ENCODE results near the gene TMEM14B.
"Not testable (repeated sequence)": the region's sequence is repeated elsewhere in the genome, so short reads cannot be mapped to it uniquely, and the experiment has no call there.

Gene TMEM14B
- long read RNA-seq, donor 1, transcript TMEM14B-201 (5 exons, 787 nt) = minor isoform, 16 of 177 reads
- long read RNA-seq, donor 1, transcript TMEM14B-208 (6 exons, 1,224 nt) = minor isoform, 5 of 177 reads
- long read RNA-seq, donor 1, transcript TMEM14B-202 (6 exons, 975 nt) = major isoform, 115 of 177 reads
- long read RNA-seq, donor 1, partial matches to known transcripts = 28 of 177 reads
- long read RNA-seq, donor 1, other reads (novel, unspliced or antisense) = 0 of 177 reads
- long read RNA-seq, donor 2, transcript TMEM14B-202 (6 exons, 975 nt) = major isoform, 46 of 58 reads
- long read RNA-seq, donor 2, partial matches to known transcripts = 5 of 58 reads
- long read RNA-seq, donor 2, other reads (novel, unspliced or antisense) = 0 of 58 reads
- long read RNA-seq, donor 3, transcript TMEM14B-202 (6 exons, 975 nt) = major isoform, 42 of 53 reads
- long read RNA-seq, donor 3, partial matches to known transcripts = 5 of 53 reads
- long read RNA-seq, donor 3, other reads (novel, unspliced or antisense) = 0 of 53 reads
- long read RNA-seq, donor 4, transcript TMEM14B-202 (6 exons, 975 nt) = major isoform, 52 of 57 reads
- long read RNA-seq, donor 4, partial matches to known transcripts = 0 of 57 reads
- long read RNA-seq, donor 4, other reads (novel, unspliced or antisense) = 0 of 57 reads
- long read RNA-seq, donor 5, transcript TMEM14B-202 (6 exons, 975 nt) = major isoform, 79 of 90 reads
- long read RNA-seq, donor 5, partial matches to known transcripts = 6 of 90 reads
- long read RNA-seq, donor 5, other reads (novel, unspliced or antisense) = 0 of 90 reads
- long read RNA-seq, donor 6, transcript TMEM14B-202 (6 exons, 975 nt) = major isoform, 60 of 70 reads
- long read RNA-seq, donor 6, transcript TMEM14B-201 (5 exons, 787 nt) = minor isoform, 5 of 70 reads
- long read RNA-seq, donor 6, partial matches to known transcripts = 5 of 70 reads
- long read RNA-seq, donor 6, other reads (novel, unspliced or antisense) = 0 of 70 reads
- long read RNA-seq, donor 7, transcript TMEM14B-202 (6 exons, 975 nt) = major isoform, 93 of 113 reads
- long read RNA-seq, donor 7, partial matches to known transcripts = 12 of 113 reads
- long read RNA-seq, donor 7, other reads (novel, unspliced or antisense) = 0 of 113 reads
- long read RNA-seq, donor 8, transcript TMEM14B-202 (6 exons, 975 nt) = major isoform, 63 of 87 reads
- long read RNA-seq, donor 8, transcript TMEM14B-201 (5 exons, 787 nt) = minor isoform, 5 of 87 reads
- long read RNA-seq, donor 8, transcript TMEM14B-219 (3 exons, 559 nt) = minor isoform, 5 of 87 reads
- long read RNA-seq, donor 8, partial matches to known transcripts = 10 of 87 reads
- long read RNA-seq, donor 8, other reads (novel, unspliced or antisense) = 0 of 87 reads

DNA sequence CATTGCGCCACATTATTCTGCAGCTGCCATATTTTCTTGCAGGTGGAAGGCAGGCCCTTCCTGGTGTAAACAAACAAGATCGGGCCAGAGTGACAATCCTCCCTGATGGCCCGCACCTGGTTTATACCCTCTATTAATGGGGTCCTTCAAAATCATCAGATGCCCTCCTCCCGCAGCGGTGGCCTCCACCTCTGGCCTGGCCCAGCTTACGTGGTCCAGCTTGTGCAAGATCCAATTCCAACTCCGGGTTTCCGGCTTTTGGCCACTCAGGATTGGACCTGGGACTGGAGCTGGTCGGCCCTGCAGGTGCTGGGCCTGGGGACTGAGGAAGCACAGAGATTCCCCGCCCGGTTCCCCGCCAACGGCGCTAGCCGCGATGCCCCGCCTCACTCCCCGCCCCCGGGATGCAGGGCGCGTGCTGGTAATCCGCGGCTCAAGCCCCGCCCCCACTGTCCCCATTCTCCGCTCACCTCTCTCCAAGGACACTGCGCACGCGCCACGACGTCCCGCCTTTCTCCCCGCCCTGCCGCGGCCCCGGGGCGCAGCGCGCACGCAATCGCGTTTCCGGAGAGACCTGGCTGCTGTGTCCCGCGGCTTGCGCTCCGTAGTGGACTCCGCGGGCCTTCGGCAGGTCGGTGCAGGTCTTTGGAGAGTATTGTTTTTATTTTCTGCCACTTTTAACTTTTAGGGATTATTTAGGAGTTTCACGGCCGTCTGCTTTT lies at the start of gene TMEM14B:
Gene TMEM14B (plus strand): TSS at position 555 of the 722 bp plus-strand sequence. CDS start 1,441 bp downstream, outside the sequence.
- peak; percentile 93 for DNase-seq

DNA sequence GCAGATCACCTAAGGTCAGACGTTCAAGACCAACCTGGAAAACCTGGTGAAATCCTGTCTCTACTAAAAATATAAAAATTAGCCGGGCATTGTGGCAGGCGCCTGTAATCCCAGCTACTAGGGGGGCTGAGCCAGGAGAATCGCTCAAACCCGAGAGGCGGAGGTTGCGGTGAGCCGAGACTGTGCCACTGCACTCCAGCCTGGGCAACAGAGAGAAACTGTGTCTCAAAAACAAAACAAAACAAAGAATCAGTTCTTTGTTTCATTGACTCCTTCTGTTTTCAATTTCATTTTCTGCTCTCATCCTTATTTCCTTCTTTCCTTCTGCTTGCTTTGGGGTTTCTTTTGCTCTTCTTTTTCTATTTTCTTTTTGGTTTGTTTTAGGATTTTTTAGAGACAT lies 33.6 kb upstream of the TMEM14B start:
- no peak for DNase-seq

DNA sequence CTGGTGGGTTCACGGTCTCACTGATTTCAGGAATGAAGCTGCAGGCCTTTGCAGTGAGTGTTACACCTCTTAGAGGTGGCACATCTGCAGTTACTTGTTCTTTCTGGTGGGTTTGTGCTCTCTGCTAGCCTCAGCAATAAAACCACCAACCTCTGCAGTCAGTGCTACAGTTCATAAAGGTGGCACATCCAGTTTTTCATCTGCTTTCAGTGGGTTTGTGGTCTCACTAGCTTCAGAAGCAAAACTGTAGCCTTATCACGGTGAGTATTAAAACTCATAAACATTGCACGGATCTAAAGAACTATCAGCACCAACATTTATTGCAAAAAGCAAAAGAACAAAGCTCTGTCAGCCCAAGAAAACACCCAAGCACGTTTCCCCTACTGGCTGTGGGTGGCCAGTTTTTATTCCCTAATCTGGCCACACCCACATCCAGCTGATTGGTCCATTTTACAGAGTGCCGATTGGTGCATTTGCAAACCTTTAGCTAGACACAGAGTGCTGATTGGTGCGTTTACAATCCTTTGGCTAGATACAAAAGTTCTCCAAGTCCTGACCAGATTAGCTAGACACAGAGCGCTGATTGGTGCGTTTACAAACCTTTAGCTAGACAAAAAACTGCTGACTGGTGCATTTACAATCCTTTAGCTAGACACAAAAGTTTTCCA lies 28.2 kb upstream of the TMEM14B start:
- DNase-seq = no peak

DNA sequence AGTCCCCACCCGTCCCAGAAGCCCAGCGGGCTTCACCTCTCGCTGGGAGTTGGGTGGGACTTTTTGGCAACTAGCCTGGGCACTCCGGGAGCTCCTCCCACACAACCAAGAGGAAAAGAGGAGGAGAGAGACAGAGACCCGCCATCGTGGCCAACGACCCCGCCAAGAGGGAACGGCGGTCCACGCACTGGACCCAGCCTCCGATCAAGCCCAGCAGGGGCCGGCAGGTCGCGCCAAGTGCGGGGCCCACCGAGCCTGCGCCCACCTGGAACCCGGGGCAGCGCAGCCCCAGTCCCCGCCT lies 27.7 kb upstream of the TMEM14B start:
- DNase-seq = no peak

DNA sequence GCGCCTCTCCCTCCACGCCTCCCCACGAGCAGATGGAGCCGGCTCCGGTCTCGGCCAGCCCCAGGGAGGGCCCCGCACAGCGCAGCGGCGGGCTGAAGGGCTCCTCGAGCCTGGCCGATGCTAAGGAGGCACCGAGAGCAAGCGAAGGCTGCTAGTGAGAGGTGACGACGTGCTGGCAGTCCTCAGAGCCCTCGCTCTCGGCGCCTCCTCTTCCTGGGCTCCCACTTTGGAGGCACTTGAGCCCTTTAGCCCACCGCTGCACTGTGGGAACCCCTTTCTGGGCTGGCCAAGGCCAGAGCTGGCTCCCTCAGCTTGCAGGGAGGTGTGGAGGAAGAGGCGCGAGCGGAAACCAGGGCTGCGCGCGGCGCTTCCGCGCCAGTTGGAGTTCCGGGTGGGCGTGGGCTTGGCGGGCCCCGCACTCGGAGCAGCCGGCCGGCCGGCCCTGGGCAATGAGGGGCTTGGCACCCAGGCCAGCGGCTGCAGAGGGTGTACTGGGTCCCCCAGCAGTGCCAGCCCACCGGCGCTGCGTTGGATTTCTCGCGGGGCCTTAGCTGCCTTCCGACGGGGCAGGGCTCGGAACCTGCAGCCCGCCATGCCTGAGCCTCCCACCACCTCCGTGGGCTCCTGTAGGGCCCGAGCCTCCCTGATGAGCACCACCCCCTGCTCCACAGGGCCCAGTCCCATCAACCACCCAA lies 27.2 kb upstream of the TMEM14B start:
- DNase-seq = peak; percentile 77

DNA sequence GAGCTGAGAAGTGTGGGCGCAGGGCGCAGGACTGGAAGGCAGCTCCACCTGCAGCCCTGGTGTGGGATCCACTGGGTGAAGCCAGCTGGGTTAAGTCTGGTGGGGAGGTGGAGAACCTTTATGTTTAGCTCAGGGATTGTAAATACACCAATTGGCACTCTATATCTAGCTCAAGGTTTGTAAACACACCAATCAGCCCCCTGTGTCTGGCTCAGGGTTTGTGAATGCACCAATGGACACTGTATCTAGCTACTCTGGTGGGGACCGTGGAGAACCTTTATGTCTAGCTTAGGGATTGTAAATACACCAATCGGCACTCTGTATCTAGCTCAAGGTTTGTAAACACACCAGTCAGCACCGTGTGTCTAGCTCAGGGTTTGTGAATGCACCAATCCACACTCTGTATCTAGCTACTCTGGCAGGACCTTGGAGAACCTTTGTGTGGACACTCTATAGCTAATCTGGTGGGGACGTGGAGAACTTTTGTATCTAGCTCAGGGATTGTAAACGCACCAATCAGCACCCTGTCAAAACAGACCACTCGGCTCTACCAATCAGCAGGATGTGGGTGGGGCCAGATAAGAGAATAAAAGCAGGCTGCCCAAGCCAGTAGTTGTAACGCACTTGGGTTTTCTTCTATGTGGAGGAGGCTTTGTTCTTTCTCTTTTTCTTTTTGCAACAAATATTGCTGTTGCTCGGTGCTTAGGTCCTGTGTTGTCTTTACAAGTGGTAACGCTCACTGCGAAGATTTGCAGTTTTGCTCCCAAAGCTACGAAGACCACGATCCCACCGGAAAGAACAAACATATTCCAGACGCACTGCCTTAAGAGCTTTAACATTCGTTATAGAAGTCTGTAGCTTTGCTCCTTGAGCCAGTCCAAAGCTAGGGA lies 26.4 kb upstream of the TMEM14B start:
- not testable (repeated sequence) for DNase-seq

DNA sequence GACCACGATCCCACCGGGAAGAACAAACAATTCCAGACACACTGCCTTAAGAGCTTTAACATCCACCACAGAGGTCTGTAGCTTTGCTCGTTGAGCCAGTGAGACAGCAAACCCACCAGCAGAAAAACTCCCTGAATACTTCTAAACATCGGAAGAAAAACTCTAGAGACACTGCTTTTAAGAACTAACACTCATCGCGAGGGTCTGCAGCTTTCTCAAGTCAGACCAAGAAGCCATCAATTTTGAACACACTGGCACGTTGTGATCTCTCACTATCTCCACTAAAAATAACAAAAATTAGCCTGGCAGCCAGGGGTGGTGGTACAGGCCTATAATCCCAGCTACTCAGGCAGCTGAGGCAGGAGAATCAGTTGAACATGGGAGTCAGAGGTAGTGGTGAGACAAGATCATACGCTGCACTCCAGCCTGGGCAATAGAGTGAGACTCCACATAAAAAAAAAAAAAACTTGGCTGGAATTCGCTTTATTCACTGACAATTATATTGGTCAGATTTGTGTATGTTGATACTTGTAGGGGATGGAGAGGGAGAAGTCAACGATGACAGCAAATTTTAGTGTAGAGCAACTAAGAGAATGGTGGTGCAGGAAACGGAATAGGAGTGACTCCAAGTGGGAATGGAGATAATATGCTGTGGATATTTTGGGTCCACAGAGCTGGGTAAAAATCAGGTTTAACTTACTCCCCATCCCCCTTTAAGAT lies 25.6 kb upstream of the TMEM14B start:
- DNase-seq = no peak

DNA sequence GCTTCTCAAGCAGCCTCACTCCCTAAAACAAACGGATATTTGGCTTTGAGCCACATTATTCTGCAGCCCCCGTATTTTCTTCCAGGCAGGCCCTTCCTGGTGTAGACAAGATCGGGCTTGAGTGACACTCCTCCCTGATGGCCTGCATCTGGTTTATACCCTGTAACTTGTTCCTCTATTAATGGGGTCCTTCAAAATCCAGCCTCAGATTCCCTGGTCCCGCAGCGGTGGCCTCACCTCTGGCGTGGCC lies 25.1 kb upstream of the TMEM14B start:
- DNase-seq = no peak

DNA sequence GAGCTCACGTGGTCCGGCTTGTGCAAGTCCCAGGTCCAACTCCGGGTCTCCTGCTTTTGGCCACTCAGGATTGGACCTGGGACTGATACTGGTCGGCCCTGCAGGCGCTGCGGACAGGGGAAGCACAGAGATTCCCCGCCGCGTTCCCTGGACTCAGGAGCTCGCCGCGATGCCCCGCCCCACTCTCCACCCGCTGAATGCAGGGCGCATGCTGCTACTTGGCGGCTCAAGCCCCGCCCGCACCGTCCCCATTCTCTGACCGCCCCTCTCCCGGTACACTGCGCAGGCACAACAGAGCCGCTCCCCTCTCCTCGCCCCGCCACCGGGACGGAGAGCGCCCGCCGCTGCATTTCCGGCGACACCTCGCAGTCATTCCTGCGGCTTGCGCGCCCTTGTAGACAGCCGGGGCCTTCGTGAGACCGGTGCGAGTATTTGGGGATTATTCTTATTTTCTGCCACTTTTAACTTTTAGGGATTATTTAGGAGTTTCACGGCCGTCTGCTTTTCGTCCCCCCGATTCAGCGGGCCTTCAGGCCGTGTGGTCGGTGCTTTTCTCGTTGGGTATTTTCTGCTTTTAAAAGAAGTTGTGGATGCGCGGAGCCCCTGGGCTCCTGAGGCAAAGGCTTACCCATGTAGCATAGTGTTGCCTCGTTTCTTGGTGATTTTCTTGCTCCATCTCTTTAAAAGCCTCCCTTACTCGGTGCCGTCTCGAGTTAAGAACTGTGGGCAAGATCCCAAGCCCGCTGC lies 24.6 kb upstream of the TMEM14B start, which contains the start of gene TMEM14C:
Gene TMEM14C (plus strand): TSS at position 251 of the 747 bp plus-strand sequence. CDS start 1,544 bp downstream, outside the sequence.
- DNase-seq = peak; percentile 83

DNA sequence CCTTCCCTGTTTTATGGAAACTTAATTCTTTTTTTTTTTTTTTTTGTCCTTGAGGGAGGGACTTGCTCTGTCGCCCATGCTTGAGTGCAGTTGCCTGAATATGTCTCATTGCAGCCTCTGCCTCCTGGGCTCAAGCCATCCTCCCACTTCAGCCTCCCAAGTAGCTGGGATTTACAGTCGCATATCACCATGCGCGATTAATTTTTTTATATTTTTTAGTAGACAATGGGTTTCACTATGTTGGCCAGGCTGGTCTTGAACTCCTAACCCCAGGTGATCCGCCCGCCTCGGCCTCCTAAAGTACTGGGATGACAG lies 24.1 kb upstream of the TMEM14B start:
- no peak for DNase-seq

DNA sequence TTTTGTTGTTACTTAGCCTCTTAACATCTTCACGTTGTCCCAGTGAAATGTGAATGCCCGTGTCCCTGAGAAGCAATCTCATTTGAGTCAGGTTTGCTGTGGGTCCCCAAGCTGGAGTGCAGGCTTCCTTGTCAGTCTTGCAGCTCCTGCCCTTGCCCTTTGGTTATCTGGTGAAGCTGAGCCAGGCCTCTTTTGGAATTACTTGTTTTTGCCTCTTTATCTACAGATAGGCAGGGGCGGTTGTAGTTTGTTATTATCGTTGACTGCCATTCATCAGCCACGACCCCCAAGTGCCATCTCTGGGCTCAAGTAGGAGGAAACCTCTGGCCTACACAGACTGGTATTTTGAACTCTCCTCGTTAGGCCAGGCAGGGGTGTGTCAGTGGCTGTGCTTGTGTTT lies 22.6 kb upstream of the TMEM14B start:
- DNase-seq = no peak

DNA sequence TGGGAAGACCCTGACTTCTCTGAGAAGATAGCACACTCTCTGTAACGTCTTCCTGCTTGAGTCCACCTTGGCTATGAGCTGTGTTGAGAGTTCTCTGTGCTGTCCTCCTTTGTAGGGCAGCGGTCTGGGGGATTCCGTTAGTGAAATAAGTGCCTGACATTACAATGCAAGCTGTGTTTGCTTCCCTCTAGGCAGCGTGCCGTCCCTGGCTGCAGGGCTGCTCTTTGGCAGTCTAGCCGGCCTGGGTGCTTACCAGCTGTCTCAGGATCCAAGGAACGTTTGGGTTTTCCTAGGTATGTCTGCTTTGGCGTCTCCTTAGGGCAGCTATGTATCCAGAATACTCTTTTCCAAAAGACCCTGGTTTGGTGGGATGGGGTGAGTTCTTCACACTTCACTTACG lies 21.9 kb upstream of the TMEM14B start:
- DNase-seq = no peak

DNA sequence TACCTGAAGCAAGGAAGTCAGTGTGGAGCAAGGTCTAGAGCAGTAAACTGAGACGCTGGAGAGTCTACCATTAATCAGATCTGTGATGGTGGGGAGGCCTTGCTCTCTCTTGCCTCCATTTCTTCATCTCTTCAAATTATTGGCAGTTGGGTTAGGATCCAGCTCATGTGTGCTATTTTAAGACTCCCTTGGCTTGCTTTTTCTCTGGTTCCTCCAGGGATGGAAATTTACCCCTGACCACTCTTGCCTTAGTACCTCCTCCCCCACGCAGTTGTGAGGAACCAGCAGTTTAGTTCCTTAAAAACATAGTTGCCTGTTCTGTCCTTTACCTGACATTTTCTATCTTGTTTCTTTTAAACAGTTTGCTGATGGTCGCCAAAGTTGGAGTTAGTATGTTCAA lies 17.4 kb upstream of the TMEM14B start:
- DNase-seq = no peak

DNA sequence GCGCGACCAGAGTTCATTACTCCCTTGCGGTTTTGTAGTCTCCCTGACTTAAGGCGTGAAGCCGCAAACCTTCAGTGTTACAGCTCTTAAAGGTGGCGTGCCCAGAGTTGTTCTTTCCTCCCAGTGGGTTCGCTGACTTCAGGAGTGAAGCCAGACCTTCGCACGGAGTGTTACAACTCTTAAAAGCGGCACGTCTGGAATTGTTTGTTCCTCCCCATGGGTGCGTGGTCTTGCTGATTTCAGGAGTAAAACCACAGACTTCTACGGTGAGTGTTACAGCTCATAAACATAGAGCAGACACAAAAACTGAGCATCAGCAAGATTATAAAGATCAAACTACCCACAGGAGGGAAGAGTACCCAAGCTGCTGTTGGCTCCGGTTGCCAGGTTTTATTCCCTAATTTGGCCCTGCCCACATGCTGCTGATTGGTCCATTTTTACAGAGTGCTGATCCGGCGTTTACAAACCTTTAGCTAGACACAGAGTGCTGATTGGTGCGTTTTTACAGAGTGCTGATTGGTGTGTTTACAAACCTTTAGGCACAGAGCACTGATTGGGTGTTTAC lies 14.4 kb upstream of the TMEM14B start:
- no peak for DNase-seq

DNA sequence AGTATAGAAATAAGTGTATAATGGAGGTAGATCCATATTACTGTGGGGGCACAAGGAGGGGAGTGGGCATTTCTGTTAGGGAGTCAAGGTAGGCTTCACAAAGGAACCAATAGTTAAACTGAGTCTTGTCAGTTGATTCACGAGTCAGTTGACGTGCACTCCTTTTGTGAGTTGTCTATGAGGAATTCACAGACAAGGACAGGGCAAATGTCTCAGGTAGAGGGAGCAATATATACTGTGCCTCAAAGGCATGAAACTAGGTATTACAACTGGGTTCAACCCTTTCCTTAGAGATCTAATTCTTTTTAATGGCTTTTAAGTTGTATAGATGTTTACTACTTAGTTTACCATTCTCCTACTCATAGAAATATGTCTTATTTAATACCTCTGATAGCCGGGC lies 13.7 kb upstream of the TMEM14B start:
- no peak for DNase-seq

DNA sequence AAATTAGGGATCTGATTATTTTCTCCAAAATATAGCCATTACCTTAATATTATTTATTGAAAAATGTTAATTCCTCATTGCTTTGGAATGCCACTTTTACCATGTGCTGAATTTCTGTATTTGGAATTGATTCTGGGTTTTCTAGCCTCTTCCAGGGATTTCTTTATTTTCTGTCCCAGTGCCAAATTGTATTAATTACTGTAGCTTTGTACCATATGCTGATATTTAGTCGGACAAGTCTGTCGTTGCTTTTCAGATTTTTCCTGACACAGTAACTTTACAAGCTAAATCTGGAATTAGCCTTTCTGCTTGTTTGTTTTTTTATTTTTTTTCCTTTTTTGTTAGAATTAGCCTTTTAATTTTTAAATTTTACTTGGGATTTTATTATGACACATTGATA lies 10.9 kb upstream of the TMEM14B start:
- no peak for DNase-seq

DNA sequence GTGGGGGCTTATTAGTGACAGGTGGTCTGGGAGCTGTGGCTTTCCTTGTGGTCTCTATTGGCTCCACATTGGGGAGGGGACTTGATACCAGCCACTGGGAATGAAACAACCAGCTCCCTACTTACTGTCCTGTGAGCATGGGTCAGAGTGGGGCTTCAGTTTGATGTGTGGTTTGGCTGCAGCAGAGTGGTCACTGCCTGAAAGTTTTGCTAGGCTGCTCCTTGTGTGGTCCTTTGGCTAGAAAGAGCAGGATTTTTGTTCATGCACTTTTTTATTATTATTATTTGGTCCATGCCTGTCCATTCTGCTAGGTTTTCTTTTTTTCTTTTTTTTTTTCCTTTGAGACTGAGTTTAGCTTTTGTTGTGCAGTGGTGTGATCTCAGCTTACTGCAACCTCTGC lies 7.5 kb upstream of the TMEM14B start:
- no peak for DNase-seq

DNA sequence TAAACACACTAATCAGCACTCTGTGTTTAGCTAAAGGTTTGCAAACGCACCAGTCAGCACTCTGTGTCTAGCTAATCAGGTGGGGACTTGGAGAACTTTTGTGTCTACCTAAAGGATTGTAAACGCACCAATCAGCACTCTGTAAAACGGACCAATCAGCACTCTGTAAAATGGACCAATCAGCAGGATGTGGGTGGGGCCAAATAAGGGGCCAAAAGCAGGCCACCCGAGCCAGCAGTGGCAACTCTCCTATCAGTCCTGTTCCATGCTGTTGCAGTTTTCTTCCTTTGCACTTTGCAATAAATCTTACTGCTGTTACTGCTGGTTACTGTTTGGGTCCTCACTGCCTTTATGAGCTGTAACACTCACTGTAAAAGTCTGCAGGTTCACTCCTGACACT lies 6.0 kb upstream of the TMEM14B start:
- DNase-seq = not testable (repeated sequence)

Data from right kidney (tissue), 9 donors.